Stimulated activated effector memory CD8-positive, alpha-beta T cell treated with anti-CD3 and anti-CD28 coated beads, Interleukin-12 subunit alpha, Interleukin-12 subunit beta, amount 100 ng/mL, for 72 hours (primary cell): ENCODE data around the gene ARL6IP1.
"Not testable (repeated sequence)": the region's sequence is repeated elsewhere in the genome, so short reads cannot be mapped to it uniquely, and the experiment has no call there.

ENCODE experiments used
- ATAC-seq: fragments of 150-1000 bp; cut with Tn5 transposase; 2 replicates; pipeline ENCODE4 v1.10.0; 2021
- DNase-seq, 2 donors: peaks; one replicate each; pipeline ENCODE4 v3.0.0; 2021 to 2022; ENCODE audit warnings: low spot score in 2 of 2
- H3K27ac Mint-ChIP-seq: one replicate; pipeline ENCODE4 v1.8.0; 2022; ENCODE audit warnings: mild to moderate bottlenecking, mixed read lengths
- H3K36me3 Mint-ChIP-seq: one replicate; pipeline ENCODE4 v1.8.0; 2022; ENCODE audit warnings: mild to moderate bottlenecking, mixed read lengths
- H3K4me1 Mint-ChIP-seq: one replicate; pipeline ENCODE4 v1.8.0; 2022; ENCODE audit warnings: mixed read lengths
- H3K4me3 Mint-ChIP-seq: one replicate; pipeline ENCODE4 v1.8.0; 2022; ENCODE audit warnings: mild to moderate bottlenecking, mixed read lengths
- H3K9me3 Mint-ChIP-seq: one replicate; pipeline ENCODE4 v1.8.0; 2022; ENCODE audit warnings: mixed read lengths

The ARL6IP1 gene

GRCh38 chr16:18783430-18784341, 17.7 kb downstream of the ARL6IP1 start:
- peak; percentile 75 for ATAC-seq
- peak overlapping the region; percentile 79 for H3K27ac Mint-ChIP-seq
- H3K4me3 Mint-ChIP-seq: peak overlapping the region; percentile 97
- peaks cover 54% of the 10 kb centered on the region for H3K4me1 Mint-ChIP-seq
- peaks cover 90% of the 10 kb centered on the region for H3K36me3 Mint-ChIP-seq
- no peak for DNase-seq
- no peaks in the 10 kb centered on the region for H3K9me3 Mint-ChIP-seq

DNA sequence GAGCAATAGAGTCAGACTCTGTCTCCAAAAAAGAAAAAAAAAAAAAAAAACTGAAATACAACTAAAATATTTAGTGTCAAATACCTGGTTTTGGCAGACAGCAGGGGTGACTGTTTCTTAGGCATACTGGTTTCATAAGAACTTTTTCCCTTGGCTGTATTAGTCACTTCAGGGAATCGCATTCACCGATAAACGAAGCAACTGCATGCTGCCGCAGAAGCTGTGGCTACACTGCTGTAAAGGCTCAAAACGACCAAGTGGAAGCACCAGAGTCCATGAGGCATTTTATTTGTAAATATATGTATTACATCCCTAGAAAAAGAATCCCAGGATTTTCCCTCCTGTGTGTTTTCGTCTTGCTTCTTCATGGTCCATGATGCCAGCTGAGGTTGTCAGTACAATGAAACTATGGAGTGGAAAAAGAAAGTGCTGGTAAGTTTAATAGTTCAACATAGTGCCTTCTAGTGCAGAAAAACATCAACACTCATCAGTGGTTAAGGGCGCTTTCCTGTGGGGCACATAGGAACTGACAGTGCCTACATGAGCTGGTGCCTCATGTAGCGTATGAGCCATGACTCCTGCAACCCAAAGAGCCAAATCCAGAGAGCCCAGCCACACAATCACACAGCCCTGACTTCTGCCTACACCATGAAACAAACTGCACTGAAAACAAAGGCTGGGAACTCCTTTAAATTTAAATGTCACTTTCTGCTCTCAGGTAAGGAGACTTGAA, 18.5 kb downstream of the ARL6IP1 start:
- ATAC-seq: peak; percentile 79
- Mint-ChIP-seq H3K27ac (peak overlapping the region; percentile 79), H3K4me1 (peaks cover 45% of the 10 kb centered on the region), H3K4me3 (peak overlapping the region; percentile 97), H3K9me3 (no peaks in the 10 kb centered on the region), H3K36me3 (peaks cover 82% of the 10 kb centered on the region)
- DNase-seq: no peak

DNA sequence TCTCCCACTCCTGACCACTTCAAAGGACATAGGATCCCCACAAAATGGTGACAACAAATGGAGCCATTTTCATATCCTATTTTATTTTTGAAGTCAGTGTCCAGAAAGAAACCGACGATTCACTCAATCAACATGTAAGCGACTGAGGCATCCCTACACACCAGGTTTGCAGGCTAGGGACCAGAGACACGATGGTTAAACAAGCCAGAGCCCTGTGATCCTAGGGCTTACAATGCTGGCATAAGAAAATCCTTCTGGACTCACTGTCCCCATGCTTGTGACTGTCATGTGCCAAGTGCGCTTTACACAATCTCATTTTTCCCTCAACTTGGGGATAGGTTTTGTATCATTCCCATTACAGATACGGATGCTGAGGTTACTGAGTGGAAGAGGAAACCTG, 20.1 kb downstream of the ARL6IP1 start:
- not testable (repeated sequence) for ATAC-seq, H3K9me3 Mint-ChIP-seq, H3K27ac Mint-ChIP-seq, DNase-seq, H3K4me3 Mint-ChIP-seq
- peaks cover 66% of the 10 kb centered on the region for H3K36me3 Mint-ChIP-seq
- peaks cover 33% of the 10 kb centered on the region for H3K4me1 Mint-ChIP-seq

- not testable (repeated sequence) for DNase-seq, ATAC-seq, H3K27ac Mint-ChIP-seq, H3K4me3 Mint-ChIP-seq, H3K9me3 Mint-ChIP-seq
- Mint-ChIP-seq H3K4me1 (peaks cover 26% of the 10 kb centered on the region), H3K36me3 (peaks cover 59% of the 10 kb centered on the region)
Observed at GRCh38 chr16:18780460-18781026, 20.8 kb downstream of the ARL6IP1 start.

DNA sequence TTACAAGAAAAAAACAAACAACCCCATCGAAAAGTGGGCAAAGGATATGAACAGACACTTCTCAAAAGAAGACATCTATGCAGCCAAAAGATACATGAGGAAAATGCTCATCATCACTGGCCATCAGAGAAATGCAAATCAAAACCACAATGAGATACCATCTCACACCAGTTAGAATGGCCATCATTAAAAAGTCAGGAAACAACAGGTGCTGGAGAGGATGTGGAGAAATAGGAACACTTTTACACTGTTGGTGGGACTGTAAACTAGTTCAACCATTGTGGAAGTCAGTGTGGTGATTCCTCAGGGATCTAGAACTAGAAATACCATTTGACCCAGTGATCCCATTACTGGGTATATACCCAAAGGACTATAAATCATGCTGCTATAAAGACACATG, 23.7 kb downstream of the ARL6IP1 start:
- H3K4me3 Mint-ChIP-seq, H3K9me3 Mint-ChIP-seq, ATAC-seq, H3K4me1 Mint-ChIP-seq, H3K27ac Mint-ChIP-seq, DNase-seq: not testable (repeated sequence)
- H3K36me3 Mint-ChIP-seq: peaks cover 30% of the 10 kb centered on the region

- Mint-ChIP-seq H3K27ac (peak overlapping the region; percentile 56), H3K36me3 (peaks cover 18% of the 10 kb centered on the region)
- not testable (repeated sequence) for H3K4me3 Mint-ChIP-seq, ATAC-seq, H3K4me1 Mint-ChIP-seq, H3K9me3 Mint-ChIP-seq, DNase-seq
Observed at GRCh38 chr16:18776334-18776733, 25.0 kb downstream of the ARL6IP1 start.

DNA sequence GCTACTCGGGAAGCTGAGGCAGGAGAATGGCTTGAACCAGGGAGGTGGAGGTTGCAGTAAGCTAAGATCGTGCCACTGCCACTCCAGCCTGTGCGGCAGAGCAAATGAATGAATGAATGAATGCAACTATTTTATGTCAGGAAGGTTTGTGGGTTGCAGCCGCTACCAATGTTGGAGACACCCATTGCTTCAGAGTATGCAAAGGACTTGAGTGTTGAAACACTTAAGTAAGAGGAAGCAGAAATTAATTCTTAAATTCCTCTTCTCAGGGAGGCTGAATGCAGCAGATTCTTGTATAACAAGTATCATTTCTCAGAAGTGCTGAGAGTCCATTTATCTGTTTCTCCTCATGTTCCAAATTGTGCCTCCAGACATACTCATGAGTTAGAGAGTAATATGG, 26.7 kb downstream of the ARL6IP1 start:
- H3K4me1 Mint-ChIP-seq, ATAC-seq, H3K27ac Mint-ChIP-seq, H3K9me3 Mint-ChIP-seq, DNase-seq, H3K4me3 Mint-ChIP-seq: not testable (repeated sequence)
- H3K36me3 Mint-ChIP-seq: peaks cover 13% of the 10 kb centered on the region

DNA sequence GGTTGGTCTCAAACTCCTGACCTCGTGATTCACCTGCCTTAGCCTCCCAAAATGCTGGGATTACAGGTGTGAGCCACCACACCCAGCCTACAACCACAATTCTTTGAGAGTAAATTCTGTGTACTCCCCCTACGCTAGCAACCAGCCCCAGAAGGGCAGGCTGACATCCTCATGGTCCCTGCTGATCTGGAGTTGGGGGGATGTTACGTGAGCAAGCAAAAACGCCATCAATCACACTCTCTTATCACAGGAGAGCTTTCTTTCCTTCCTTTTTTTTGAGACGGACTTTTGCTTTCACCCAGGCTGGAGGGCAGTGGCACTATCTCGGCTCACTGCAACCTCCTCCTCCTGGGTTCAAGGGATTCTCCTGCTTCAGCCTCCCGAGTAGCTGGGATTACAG, 29.2 kb downstream of the ARL6IP1 start:
- DNase-seq, H3K4me3 Mint-ChIP-seq, ATAC-seq, H3K36me3 Mint-ChIP-seq, H3K9me3 Mint-ChIP-seq, H3K27ac Mint-ChIP-seq: not testable (repeated sequence)
- peaks cover 17% of the 10 kb centered on the region for H3K4me1 Mint-ChIP-seq

DNA sequence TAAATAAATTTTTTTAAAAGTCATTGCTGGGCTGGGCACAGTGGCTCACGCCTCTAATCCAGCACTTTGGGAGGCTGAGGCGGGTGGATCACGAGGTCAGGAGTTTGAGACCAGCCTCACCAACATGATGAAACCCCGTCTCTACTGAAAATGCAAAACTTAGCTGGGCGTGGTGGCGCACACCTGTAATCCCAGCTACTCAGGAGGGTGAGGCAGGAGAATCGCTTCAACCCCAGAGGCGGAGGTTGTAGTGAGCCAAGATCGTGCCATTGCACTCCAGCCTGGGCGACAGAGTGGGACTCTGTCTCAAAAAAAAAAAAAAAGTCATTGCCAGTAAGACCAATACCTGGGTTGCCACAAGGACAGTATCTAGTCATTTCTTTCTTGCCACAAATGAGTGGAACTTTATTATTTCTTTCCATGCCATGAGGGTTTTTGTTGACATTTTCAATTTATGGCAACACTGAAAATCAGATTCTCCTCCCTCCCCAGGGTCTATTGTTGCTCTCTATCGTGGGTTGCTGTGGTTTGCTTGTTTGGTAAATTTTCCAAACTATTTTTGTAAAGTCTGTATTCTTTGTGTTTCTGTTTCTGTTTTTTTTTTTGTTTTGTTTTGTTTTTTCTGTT, 30.9 kb downstream of the ARL6IP1 start:
- peak overlapping the region; percentile 67 for H3K27ac Mint-ChIP-seq
- peak overlapping the region; percentile 21 for H3K4me3 Mint-ChIP-seq

DNA sequence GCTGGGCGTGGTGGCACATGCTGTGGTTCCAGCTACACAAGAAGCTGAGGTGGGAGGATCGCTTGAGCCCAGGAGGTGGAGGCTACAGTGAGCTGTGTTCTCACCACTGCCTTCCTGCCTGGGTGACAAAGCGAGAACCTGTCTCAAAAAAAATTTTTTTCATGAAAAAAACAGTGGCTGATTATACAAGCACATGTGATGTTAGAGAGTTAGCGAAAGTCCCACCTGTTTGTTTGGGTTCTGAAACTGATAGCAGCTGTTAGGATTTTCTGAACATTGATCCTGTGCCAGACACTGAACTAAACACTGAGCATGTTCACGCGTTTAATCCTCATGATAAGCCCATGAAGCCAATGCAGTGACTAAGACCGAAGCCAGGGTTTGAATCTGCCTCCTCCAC, 34.1 kb downstream of the ARL6IP1 start:
- DNase-seq (peak in 1 of 2 donors; percentile 53), ATAC-seq (peak; percentile 61)
- H3K4me3 Mint-ChIP-seq, H3K36me3 Mint-ChIP-seq, H3K9me3 Mint-ChIP-seq, H3K27ac Mint-ChIP-seq: not testable (repeated sequence)
- peaks cover 17% of the 10 kb centered on the region for H3K4me1 Mint-ChIP-seq

More for the DNA sequence above, 30.9 kb downstream of the ARL6IP1 start:
- ATAC-seq (peak; percentile 87), DNase-seq (peak in 1 of 2 donors; percentile 54)
- not testable (repeated sequence) for H3K36me3 Mint-ChIP-seq, H3K9me3 Mint-ChIP-seq
- peaks cover 17% of the 10 kb centered on the region for H3K4me1 Mint-ChIP-seq

- not testable (repeated sequence) for H3K9me3 Mint-ChIP-seq, H3K27ac Mint-ChIP-seq, DNase-seq, H3K4me3 Mint-ChIP-seq, H3K36me3 Mint-ChIP-seq
- peaks cover 12% of the 10 kb centered on the region for H3K4me1 Mint-ChIP-seq
- ATAC-seq: peak; percentile 90
Observed at GRCh38 chr16:18762713-18763112, 38.6 kb downstream of the ARL6IP1 start.

DNA sequence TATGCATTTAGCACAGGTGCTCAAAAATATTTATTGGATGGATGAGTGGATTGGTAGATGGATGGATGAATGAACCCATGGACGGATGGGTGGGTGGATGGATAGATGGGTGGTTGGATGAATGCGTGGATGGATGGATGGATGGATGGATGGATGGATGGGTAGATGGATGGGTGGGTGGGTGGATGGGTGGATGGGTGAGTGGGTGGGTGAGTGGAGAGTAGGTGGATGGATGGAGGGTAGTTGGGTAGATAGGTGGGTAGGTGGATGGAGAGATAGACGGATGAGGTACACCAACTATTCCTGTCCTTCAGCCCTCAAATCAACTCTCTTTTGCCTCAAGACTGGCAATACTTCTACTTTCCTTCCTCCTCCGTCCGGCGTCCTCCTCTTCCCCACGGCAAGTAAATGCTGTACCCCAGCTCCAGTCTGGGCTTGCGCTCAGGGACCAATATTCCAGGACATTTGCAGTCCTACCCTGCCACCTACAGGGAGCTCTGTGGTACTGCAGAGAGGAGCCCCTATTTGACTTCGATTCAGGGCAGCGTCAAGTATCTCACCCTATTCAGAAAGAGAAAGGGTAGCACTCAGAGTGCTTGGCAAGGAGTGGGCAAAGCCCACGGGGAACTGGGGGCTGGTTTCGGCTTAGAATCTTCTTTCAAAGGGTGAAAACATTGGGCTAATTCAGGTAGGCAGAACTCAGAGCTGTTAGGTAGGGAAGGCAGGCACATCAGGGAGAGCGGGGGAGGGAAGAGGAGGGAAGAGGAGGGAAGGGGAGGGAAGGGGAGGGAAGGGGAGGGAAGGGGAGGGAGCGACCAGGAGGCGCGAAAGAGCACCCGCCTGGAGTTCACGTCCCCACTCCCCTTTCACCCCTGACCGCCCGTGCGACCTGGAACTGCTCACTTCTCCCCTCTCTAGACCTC, 41.5 kb downstream of the ARL6IP1 start:
- not testable (repeated sequence) for H3K36me3 Mint-ChIP-seq, H3K9me3 Mint-ChIP-seq, H3K27ac Mint-ChIP-seq, H3K4me3 Mint-ChIP-seq
- DNase-seq: peak in 1 of 2 donors; percentile 76
- peak; percentile 72 for ATAC-seq
- H3K4me1 Mint-ChIP-seq: peaks cover 27% of the 10 kb centered on the region

- Mint-ChIP-seq H3K4me3 (peak overlapping the region; percentile 37), H3K4me1 (peaks cover 27% of the 10 kb centered on the region)
- not testable (repeated sequence) for H3K9me3 Mint-ChIP-seq, DNase-seq, H3K27ac Mint-ChIP-seq, H3K36me3 Mint-ChIP-seq
- peak; percentile 44 for ATAC-seq
Observed at GRCh38 chr16:18757960-18758660, 43.2 kb downstream of the ARL6IP1 start.

- Mint-ChIP-seq H3K4me1 (peaks cover 27% of the 10 kb centered on the region), H3K27ac (peak overlapping the region; percentile 85), H3K4me3 (peak overlapping the region; percentile 37)
- ATAC-seq, H3K36me3 Mint-ChIP-seq, H3K9me3 Mint-ChIP-seq, DNase-seq: not testable (repeated sequence)
Observed at GRCh38 chr16:18756639-18757038, 44.7 kb downstream of the ARL6IP1 start.
